ENCODE measurements around the gene MCC.

DNA sequence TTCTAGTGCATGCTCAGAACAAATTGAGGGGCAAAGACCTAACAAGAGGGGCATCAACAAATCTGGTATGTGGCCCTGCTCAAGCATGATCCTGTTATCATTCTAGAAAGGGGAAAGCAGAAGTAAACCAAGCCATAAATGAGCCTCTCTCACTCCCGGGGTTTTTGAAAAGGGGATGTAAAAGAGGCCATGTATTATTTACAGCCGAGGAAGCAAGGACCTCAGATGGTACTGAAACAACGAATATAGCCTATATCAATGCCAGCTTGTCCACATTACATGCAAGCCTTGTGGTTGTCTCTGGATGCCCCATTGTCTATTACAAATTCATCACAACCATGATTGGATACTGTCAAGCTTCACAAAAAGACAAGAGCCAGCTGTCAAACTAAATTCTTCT is 300.3 kb downstream of the MCC start:
- TF ChIP-seq POLR2AphosphoS5 (IDR thresholded peaks at IDR 0.05; ENCODE audit: low read depth, low read length) (no peak), TAF1 (IDR thresholded peaks at IDR 0.05; ENCODE audit: borderline replicate concordance, insufficient read depth, low read length) (no peak), SIN3A (IDR thresholded peaks at IDR 0.05; ENCODE audit: borderline replicate concordance, insufficient read depth, low read length) (no peak), FOXP2 (optimal IDR thresholded peaks at IDR 0.05; ENCODE audit: borderline replicate concordance, extremely low read depth, extremely low read length, insufficient read depth) (no peak)
- TF ChIP-seq, protein P1, sequence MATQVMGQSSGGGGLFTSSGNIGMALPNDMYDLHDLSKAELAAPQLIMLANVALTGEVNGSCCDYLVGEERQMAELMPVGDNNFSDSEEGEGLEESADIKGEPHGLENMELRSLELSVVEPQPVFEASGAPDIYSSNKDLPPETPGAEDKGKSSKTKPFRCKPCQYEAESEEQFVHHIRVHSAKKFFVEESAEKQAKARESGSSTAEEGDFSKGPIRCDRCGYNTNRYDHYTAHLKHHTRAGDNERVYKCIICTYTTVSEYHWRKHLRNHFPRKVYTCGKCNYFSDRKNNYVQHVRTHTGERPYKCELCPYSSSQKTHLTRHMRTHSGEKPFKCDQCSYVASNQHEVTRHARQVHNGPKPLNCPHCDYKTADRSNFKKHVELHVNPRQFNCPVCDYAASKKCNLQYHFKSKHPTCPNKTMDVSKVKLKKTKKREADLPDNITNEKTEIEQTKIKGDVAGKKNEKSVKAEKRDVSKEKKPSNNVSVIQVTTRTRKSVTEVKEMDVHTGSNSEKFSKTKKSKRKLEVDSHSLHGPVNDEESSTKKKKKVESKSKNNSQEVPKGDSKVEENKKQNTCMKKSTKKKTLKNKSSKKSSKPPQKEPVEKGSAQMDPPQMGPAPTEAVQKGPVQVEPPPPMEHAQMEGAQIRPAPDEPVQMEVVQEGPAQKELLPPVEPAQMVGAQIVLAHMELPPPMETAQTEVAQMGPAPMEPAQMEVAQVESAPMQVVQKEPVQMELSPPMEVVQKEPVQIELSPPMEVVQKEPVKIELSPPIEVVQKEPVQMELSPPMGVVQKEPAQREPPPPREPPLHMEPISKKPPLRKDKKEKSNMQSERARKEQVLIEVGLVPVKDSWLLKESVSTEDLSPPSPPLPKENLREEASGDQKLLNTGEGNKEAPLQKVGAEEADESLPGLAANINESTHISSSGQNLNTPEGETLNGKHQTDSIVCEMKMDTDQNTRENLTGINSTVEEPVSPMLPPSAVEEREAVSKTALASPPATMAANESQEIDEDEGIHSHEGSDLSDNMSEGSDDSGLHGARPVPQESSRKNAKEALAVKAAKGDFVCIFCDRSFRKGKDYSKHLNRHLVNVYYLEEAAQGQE (IDR thresholded peaks at IDR 0.05; ENCODE audit: insufficient read depth in 1 of 2, low read depth in 2 of 2, low read length in 2 of 2) = no peak
